ENCODE data around the gene TRIM8.
"Not testable (repeated sequence)": the region's sequence is repeated elsewhere in the genome, so short reads cannot be mapped to it uniquely, and the experiment has no call there.

TRIM8 gene

GRCh38 chr10:102658802-102659201 is 14.5 kb downstream of the TRIM8 start:
- peak overlapping the region; percentile 73 for H3K27ac Mint-ChIP-seq
- H3K9me3 Mint-ChIP-seq = no peaks in the 10 kb centered on the region
- H3K36me3 Mint-ChIP-seq (ENCODE audit: low read depth) = peaks cover 17% of the 10 kb centered on the region
- H3K27me3 Mint-ChIP-seq (ENCODE audit: low read depth) = no peaks in the 10 kb centered on the region
- H3K4me1 Mint-ChIP-seq (ENCODE audit: low read depth) = peaks cover 25% of the 10 kb centered on the region
- no peak overlapping the region for H3K4me3 Mint-ChIP-seq

DNA sequence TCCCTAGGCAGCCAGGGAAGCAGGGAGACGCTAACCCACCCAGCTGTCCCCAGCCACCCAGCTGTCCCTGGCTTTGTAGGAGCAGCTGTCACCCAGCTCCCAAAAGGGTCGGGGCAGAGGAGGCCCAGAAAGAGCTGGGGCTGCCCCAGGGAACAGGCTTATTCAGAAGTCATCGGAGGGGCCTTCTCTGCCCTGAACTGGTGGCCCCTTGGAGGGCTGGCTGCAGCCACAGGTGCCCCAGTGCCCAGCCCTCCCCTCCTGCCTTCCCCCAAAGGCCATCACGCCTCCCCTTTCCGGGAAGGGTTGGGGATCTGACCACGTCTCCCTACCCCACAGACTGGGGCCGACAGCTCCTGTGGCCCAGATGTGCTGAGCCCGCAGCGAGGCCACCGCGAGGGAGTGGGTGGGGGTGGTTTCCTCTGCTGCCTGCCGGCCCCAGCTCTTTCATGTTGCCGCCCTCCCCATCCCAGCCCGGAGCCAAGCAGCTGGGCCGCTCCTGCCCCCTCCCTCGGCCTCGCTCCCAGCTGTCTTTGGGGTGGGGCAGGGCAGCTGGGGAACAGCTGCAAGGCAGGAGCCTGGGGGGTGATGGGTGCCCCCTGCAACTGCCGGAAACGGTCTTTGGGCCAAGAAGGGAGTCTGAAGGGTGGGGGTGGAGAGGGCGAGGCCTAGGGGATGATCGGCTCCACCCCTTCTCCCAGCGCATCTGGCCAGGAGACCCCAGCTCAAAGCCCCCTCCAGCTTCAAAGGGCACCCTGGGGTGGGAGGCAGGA is 16.8 kb downstream of the TRIM8 start:
- Mint-ChIP-seq H3K36me3 (ENCODE audit: low read depth) (peaks cover 13% of the 10 kb centered on the region), H3K9me3 (no peaks in the 10 kb centered on the region), H3K4me3 (peak overlapping the region; percentile 62), H3K4me1 (ENCODE audit: low read depth) (peaks cover 26% of the 10 kb centered on the region), H3K27ac (peak overlapping the region; percentile 87), H3K27me3 (ENCODE audit: low read depth) (no peaks in the 10 kb centered on the region)

GRCh38 chr10:102661658-102662028 is 17.4 kb downstream of the TRIM8 start:
- no peaks in the 10 kb centered on the region for H3K27me3 Mint-ChIP-seq (ENCODE audit: low read depth)
- peak overlapping the region; percentile 62 for H3K4me3 Mint-ChIP-seq
- peaks cover 9% of the 10 kb centered on the region for H3K36me3 Mint-ChIP-seq (ENCODE audit: low read depth)
- H3K4me1 Mint-ChIP-seq (ENCODE audit: low read depth) = peaks cover 28% of the 10 kb centered on the region
- H3K9me3 Mint-ChIP-seq = no peaks in the 10 kb centered on the region
- peak overlapping the region; percentile 87 for H3K27ac Mint-ChIP-seq

- no peak overlapping the region for H3K4me3 Mint-ChIP-seq
- H3K36me3 Mint-ChIP-seq (ENCODE audit: low read depth) = no peaks in the 10 kb centered on the region
- H3K9me3 Mint-ChIP-seq = no peaks in the 10 kb centered on the region
- peaks cover 14% of the 10 kb centered on the region for H3K4me1 Mint-ChIP-seq (ENCODE audit: low read depth)
- H3K27me3 Mint-ChIP-seq (ENCODE audit: low read depth) = no peaks in the 10 kb centered on the region
- H3K27ac Mint-ChIP-seq = no peak overlapping the region
Observed at GRCh38 chr10:102665904-102666509, 21.7 kb downstream of the TRIM8 start.

DNA sequence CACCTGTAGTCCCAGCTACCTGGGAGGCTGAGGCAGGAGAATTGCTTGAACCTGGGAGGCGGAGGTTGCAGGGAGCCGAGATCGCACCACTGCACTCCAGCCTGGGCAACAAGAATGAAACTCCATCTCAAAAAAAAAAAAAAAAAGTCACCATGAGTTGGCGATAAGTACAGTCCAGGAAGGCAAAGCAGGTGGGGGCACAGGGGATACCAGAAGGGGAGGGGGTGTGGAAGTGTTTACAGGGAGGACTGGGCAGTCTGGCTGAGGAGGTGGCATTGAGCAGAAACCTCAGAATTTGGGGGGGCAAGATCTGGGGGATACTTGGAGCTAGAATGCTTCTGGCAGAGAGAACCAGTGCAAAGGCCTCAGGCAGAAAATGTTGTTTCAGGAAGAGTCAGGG is 23.1 kb downstream of the TRIM8 start:
- not testable (repeated sequence) for H3K9me3 Mint-ChIP-seq; H3K27me3 Mint-ChIP-seq (ENCODE audit: low read depth); H3K36me3 Mint-ChIP-seq (ENCODE audit: low read depth); H3K4me3 Mint-ChIP-seq; H3K27ac Mint-ChIP-seq; H3K4me1 Mint-ChIP-seq (ENCODE audit: low read depth)

GRCh38 chr10:102668326-102669107 is 24.2 kb downstream of the TRIM8 start:
- peaks cover 6% of the 10 kb centered on the region for H3K4me1 Mint-ChIP-seq (ENCODE audit: low read depth)
- no peaks in the 10 kb centered on the region for H3K27me3 Mint-ChIP-seq (ENCODE audit: low read depth)
- H3K4me3 Mint-ChIP-seq = no peak overlapping the region
- H3K27ac Mint-ChIP-seq = no peak overlapping the region
- H3K9me3 Mint-ChIP-seq = no peaks in the 10 kb centered on the region
- no peaks in the 10 kb centered on the region for H3K36me3 Mint-ChIP-seq (ENCODE audit: low read depth)

GRCh38 chr10:102669206-102670064 is 25.2 kb downstream of the TRIM8 start:
- no peak overlapping the region for H3K27ac Mint-ChIP-seq
- H3K27me3 Mint-ChIP-seq (ENCODE audit: low read depth) = no peaks in the 10 kb centered on the region
- H3K4me3 Mint-ChIP-seq = no peak overlapping the region
- peaks cover 14% of the 10 kb centered on the region for H3K4me1 Mint-ChIP-seq (ENCODE audit: low read depth)
- no peaks in the 10 kb centered on the region for H3K9me3 Mint-ChIP-seq
- H3K36me3 Mint-ChIP-seq (ENCODE audit: low read depth) = no peaks in the 10 kb centered on the region

DNA sequence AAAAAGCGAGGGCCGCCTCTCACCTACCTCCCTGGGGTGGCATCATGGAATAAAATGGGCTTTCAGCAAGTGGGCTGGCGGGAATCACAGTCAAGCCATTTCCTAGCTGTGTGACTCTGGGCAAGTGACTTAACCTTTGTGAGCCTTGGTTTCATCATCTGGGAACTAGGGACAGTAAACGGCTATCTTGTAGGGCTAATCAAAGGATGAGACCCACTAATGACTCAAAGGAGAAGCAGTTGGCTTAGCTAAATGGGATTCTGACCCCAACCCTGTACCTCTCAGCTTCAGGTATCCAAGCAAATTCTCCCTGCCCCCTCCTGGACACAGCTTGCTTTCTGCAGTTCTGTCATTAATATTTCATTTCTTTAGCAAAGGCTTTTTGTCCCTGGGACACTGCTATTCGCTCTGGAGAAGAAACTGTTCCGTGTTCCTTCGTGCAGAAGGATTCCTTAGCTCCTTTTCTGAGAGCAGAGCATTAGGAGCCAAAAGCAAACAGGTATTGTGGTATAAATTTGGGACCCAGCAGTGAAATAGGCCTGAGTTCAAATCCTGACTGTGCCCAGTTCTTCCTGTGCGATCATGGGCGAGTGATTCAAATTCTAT is 25.9 kb downstream of the TRIM8 start:
- peaks cover 22% of the 10 kb centered on the region for H3K4me1 Mint-ChIP-seq (ENCODE audit: low read depth)
- no peak overlapping the region for H3K4me3 Mint-ChIP-seq
- no peak overlapping the region for H3K27ac Mint-ChIP-seq
- no peaks in the 10 kb centered on the region for H3K9me3 Mint-ChIP-seq
- no peaks in the 10 kb centered on the region for H3K36me3 Mint-ChIP-seq (ENCODE audit: low read depth)
- H3K27me3 Mint-ChIP-seq (ENCODE audit: low read depth) = no peaks in the 10 kb centered on the region

- Mint-ChIP-seq H3K27ac (no peak overlapping the region), H3K27me3 (ENCODE audit: low read depth) (no peaks in the 10 kb centered on the region)
Observed at GRCh38 chr10:102670871-102671434, 26.7 kb downstream of the TRIM8 start.

DNA sequence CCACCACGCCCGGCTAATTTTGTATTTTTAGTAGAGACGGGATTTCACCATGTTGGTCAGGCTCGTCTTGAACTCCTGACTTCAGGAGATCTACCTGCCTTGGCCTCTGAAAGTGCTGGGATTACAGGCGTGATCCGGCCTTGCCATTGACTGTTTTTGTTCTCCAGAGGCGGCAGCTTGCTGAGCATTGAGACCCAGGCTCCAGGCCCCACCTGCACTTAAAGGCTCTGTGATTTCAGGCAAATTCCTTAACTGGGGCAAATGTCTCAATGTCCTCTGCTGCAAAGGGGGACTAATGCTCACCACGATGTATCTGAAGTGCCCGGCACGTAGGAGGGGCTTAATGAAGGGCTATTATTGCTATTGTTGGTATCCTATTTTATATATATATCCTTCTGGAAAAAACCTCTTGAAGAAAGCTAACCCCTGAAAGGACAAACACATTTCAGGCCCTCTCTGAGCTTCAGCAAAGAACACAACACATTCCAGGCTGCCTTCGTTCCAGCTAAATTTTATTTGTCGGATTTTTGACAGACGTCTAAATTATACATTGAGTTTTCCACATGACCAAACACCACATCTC is 29.0 kb downstream of the TRIM8 start:
- Mint-ChIP-seq H3K4me3 (peak overlapping the region; percentile 78), H3K9me3 (no peaks in the 10 kb centered on the region), H3K27me3 (ENCODE audit: low read depth) (no peaks in the 10 kb centered on the region), H3K4me1 (ENCODE audit: low read depth) (peaks cover 20% of the 10 kb centered on the region), H3K36me3 (ENCODE audit: low read depth) (peaks cover under 1% of the 10 kb centered on the region), H3K27ac (peak overlapping the region; percentile 77)

More at GRCh38 chr10:102670871-102671434, 26.7 kb downstream of the TRIM8 start:
- Mint-ChIP-seq H3K4me3 (no peak overlapping the region), H3K9me3 (no peaks in the 10 kb centered on the region), H3K4me1 (ENCODE audit: low read depth) (peaks cover 21% of the 10 kb centered on the region), H3K36me3 (ENCODE audit: low read depth) (no peaks in the 10 kb centered on the region)

- peaks cover 23% of the 10 kb centered on the region for H3K4me1 Mint-ChIP-seq (ENCODE audit: low read depth)
Observed at GRCh38 chr10:102673819-102674511, 29.7 kb downstream of the TRIM8 start.

GRCh38 chr10:102674566-102674965 is 30.3 kb downstream of the TRIM8 start:
- Mint-ChIP-seq H3K4me3 (no peak overlapping the region), H3K9me3 (no peaks in the 10 kb centered on the region), H3K27me3 (ENCODE audit: low read depth) (no peaks in the 10 kb centered on the region), H3K36me3 (ENCODE audit: low read depth) (peaks cover 3% of the 10 kb centered on the region), H3K27ac (peak overlapping the region; percentile 41), H3K4me1 (ENCODE audit: low read depth) (peaks cover 24% of the 10 kb centered on the region)

More at GRCh38 chr10:102673819-102674511, 29.7 kb downstream of the TRIM8 start:
- H3K27me3 Mint-ChIP-seq (ENCODE audit: low read depth) = no peaks in the 10 kb centered on the region
- H3K27ac Mint-ChIP-seq = peak overlapping the region; percentile 77
- no peaks in the 10 kb centered on the region for H3K9me3 Mint-ChIP-seq
- H3K4me3 Mint-ChIP-seq = peak overlapping the region; percentile 78
- peaks cover 3% of the 10 kb centered on the region for H3K36me3 Mint-ChIP-seq (ENCODE audit: low read depth)
